HEK293 (cell line): ENCODE measurements around the gene ELK4.

Experiments used
- CTCF ChIA-PET: fragments of 350-600 bp; formaldehyde crosslinking; extraction: SDS; loops from one replicate; lab custom pipeline; 2021; ENCODE audit warnings: antibody characterized with exemption; lab: Yijun Ruan, JAX
- POLR2A ChIA-PET: fragments of 300-600 bp; formaldehyde crosslinking; extraction: SDS; loops from one replicate; lab custom pipeline; 2020; ENCODE audit warnings: antibody characterized with exemption, inconsistent platforms; lab: Yijun Ruan, JAX
- H3K27ac ChIP-seq: fragments of 200-500 bp; sonication (Bioruptor generic); 2 replicates; pipeline ENCODE4 v1.5.1; 2014; ENCODE audit warnings: low read depth, low read length, control low read depth, inconsistent platforms; ENCODE audit errors: extremely low read depth
- H3K36me3 ChIP-seq, 2 experiments: fragments of 200-500 bp in 1 of 2; sonication (Bioruptor generic) in 1 of 2; 1 replicate in 1 of 2; 2 replicates in 1 of 2; pipeline ENCODE4 v1.5.1; 2014 to 2017; ENCODE audit warnings: inconsistent platforms in 2 of 2, low read length in 2 of 2; ENCODE audit not compliant: control insufficient read depth in 2 of 2, insufficient read depth in 1 of 2
- H3K4me1 ChIP-seq: fragments of 200-500 bp; sonication (Bioruptor generic); 2 replicates; pipeline ENCODE4 v1.5.1; 2014; ENCODE audit warnings: mild to moderate bottlenecking, low read length, inconsistent platforms; ENCODE audit not compliant: control insufficient read depth, insufficient read depth
- H3K4me3 ChIP-seq: 2 replicates; pipeline ENCODE4 v1.5.1; 2011; ENCODE audit warnings: low read depth, mild to moderate bottlenecking, control low read depth, low read length, moderate library complexity
- H3K9me3 ChIP-seq: fragments of 200-500 bp; sonication (Bioruptor generic); 2 replicates; pipeline ENCODE4 v1.5.1; 2014; ENCODE audit warnings: low read depth, low read length, inconsistent platforms; ENCODE audit not compliant: control insufficient read depth, insufficient read depth
- IKZF3 ChIP-seq: fragments of 450-650 bp; IDR thresholded peaks from 2 replicates; pipeline ENCODE4 v1.5.0; 2018; ENCODE audit warnings: missing biosample characterization, mild to moderate bottlenecking, missing genetic modification characterization, moderate library complexity
- INSM2 ChIP-seq: fragments of 450-650 bp; formaldehyde crosslinking; IDR thresholded peaks from 2 replicates; pipeline ENCODE4 v1.5.1; 2016; ENCODE audit warnings: missing biosample characterization, missing genetic modification characterization
- SP3 ChIP-seq: fragments of 450-650 bp; formaldehyde crosslinking; IDR thresholded peaks from 2 replicates; pipeline ENCODE4 v1.5.1; 2016; ENCODE audit warnings: missing biosample characterization, missing genetic modification characterization
- ZNF10 ChIP-seq: fragments of 450-650 bp; formaldehyde crosslinking; IDR thresholded peaks from 2 replicates; pipeline ENCODE4 v1.5.1; 2017; ENCODE audit warnings: missing biosample characterization, missing genetic modification characterization
- ZNF146 ChIP-seq: fragments of 450-650 bp; formaldehyde crosslinking; IDR thresholded peaks from 2 replicates; pipeline ENCODE4 v1.5.1; 2016; ENCODE audit warnings: missing biosample characterization, missing genetic modification characterization
- ZNF174 ChIP-seq: fragments of 450-650 bp; formaldehyde crosslinking; IDR thresholded peaks from 2 replicates; pipeline ENCODE4 v1.5.0; 2017; ENCODE audit warnings: missing biosample characterization, mild to moderate bottlenecking, missing genetic modification characterization
- ZNF175 ChIP-seq: fragments of 450-650 bp; formaldehyde crosslinking; IDR thresholded peaks from 2 replicates; pipeline ENCODE4 v1.5.1; 2016; ENCODE audit warnings: missing biosample characterization, missing genetic modification characterization
- ZNF214 ChIP-seq: fragments of 450-650 bp; formaldehyde crosslinking; IDR thresholded peaks from 2 replicates; pipeline ENCODE4 v1.5.1; 2017; ENCODE audit warnings: missing biosample characterization, mild to moderate bottlenecking, missing genetic modification characterization, borderline replicate concordance
- ZNF221 ChIP-seq: fragments of 450-650 bp; formaldehyde crosslinking; IDR thresholded peaks from 2 replicates; pipeline ENCODE4 v1.5.1; 2017; ENCODE audit warnings: missing biosample characterization, missing genetic modification characterization, borderline replicate concordance
- ZNF223 ChIP-seq: fragments of 450-650 bp; formaldehyde crosslinking; IDR thresholded peaks from 2 replicates; pipeline ENCODE4 v1.5.1; 2016; ENCODE audit warnings: missing biosample characterization, missing genetic modification characterization
- ZNF24 ChIP-seq: fragments of 450-650 bp; formaldehyde crosslinking; IDR thresholded peaks from 2 replicates; pipeline ENCODE4 v1.5.1; 2016; ENCODE audit warnings: missing biosample characterization, missing genetic modification characterization
- ZNF311 ChIP-seq: fragments of 450-650 bp; formaldehyde crosslinking; IDR thresholded peaks from 2 replicates; pipeline ENCODE4 v1.5.1; 2017; ENCODE audit warnings: missing biosample characterization, missing genetic modification characterization, borderline replicate concordance
- ZNF37A ChIP-seq: fragments of 450-650 bp; IDR thresholded peaks from 2 replicates; pipeline ENCODE4 v1.5.1; 2018; ENCODE audit warnings: missing biosample characterization, missing genetic modification characterization
- ZNF391 ChIP-seq: fragments of 450-650 bp; formaldehyde crosslinking; IDR thresholded peaks from 2 replicates; pipeline ENCODE4 v1.5.1; 2016; ENCODE audit warnings: low read depth, missing biosample characterization, missing genetic modification characterization, borderline replicate concordance
- ZNF555 ChIP-seq: fragments of 450-650 bp; formaldehyde crosslinking; conservative IDR thresholded peaks from 2 replicates; pipeline ENCODE4 v1.5.1; 2017; ENCODE audit warnings: missing biosample characterization, mild to moderate bottlenecking, missing genetic modification characterization, inconsistent platforms
- ZNF585B ChIP-seq: fragments of 450-650 bp; formaldehyde crosslinking; IDR thresholded peaks from 2 replicates; pipeline ENCODE4 v1.5.1; 2016; ENCODE audit warnings: missing biosample characterization, missing genetic modification characterization
- ZNF626 ChIP-seq: fragments of 450-650 bp; sonication (Bioruptor Pico); formaldehyde crosslinking; IDR thresholded peaks from 2 replicates; pipeline ENCODE4 v1.5.1; 2018; ENCODE audit warnings: missing biosample characterization, missing genetic modification characterization, inconsistent platforms
- ZNF660 ChIP-seq: fragments of 450-650 bp; IDR thresholded peaks from 2 replicates; pipeline ENCODE4 v1.5.1; 2018; ENCODE audit warnings: missing biosample characterization, mild to moderate bottlenecking, missing genetic modification characterization
- ZNF677 ChIP-seq: fragments of 450-650 bp; IDR thresholded peaks from 2 replicates; pipeline ENCODE4 v1.5.0; 2018; ENCODE audit warnings: missing biosample characterization, mild to moderate bottlenecking, missing genetic modification characterization, moderate library complexity
- ZNF747 ChIP-seq: fragments of 450-650 bp; formaldehyde crosslinking; IDR thresholded peaks from 2 replicates; pipeline ENCODE4 v1.5.1; 2016; ENCODE audit warnings: missing biosample characterization, missing genetic modification characterization
- ZNF777 ChIP-seq: fragments of 450-650 bp; formaldehyde crosslinking; IDR thresholded peaks from 2 replicates; pipeline ENCODE4 v1.5.1; 2017; ENCODE audit warnings: missing biosample characterization, missing genetic modification characterization, borderline replicate concordance
- ZSCAN16 ChIP-seq: fragments of 450-650 bp; formaldehyde crosslinking; IDR thresholded peaks from 2 replicates; pipeline ENCODE4 v1.5.1; 2016; ENCODE audit warnings: missing biosample characterization, missing genetic modification characterization
- TF ChIP-seq, protein P1 (sequence below): fragments of 450-650 bp; formaldehyde crosslinking; IDR thresholded peaks from 2 replicates; pipeline ENCODE4 v1.5.1; 2016; ENCODE audit warnings: missing biosample characterization, missing genetic modification characterization

The ELK4 gene

GRCh38 chr1:205590777-205591513 is 40.9 kb downstream of the ELK4 start (continued):
- TF ChIP-seq, protein P1, sequence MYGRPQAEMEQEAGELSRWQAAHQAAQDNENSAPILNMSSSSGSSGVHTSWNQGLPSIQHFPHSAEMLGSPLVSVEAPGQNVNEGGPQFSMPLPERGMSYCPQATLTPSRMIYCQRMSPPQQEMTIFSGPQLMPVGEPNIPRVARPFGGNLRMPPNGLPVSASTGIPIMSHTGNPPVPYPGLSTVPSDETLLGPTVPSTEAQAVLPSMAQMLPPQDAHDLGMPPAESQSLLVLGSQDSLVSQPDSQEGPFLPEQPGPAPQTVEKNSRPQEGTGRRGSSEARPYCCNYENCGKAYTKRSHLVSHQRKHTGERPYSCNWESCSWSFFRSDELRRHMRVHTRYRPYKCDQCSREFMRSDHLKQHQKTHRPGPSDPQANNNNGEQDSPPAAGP (tag by site-specific recombination) = no peak
- TF ChIP-seq ZNF311 (tag by site-specific recombination) = no peak
- no peak for TF ChIP-seq ZNF223 (tag by site-specific recombination)
- TF ChIP-seq ZNF37A (tag by site-specific recombination) = no peak
- no peak for TF ChIP-seq ZNF747 (tag by site-specific recombination)

GRCh38 chr1:205590457-205590768 is 41.4 kb downstream of the ELK4 start:
- ChIA-PET CTCF (interaction anchor here (0.6 to 9.4 kb wide), 13 partner anchors 21 to 503 kb away, joined by 3 to 414 read pairs (median 4); partner anchors contain the start of gene ELK4), POLR2A (no interaction called here)
- TF ChIP-seq INSM2 = no peak
- no peak for TF ChIP-seq ZNF175 (tag by site-specific recombination)
- no peak for TF ChIP-seq SP3 (tag by site-specific recombination)
- no peak for TF ChIP-seq ZNF174 (tag by site-specific recombination)
- no peak for TF ChIP-seq ZNF660 (tag by site-specific recombination)
- no peak for TF ChIP-seq ZNF391 (tag by site-specific recombination)
- TF ChIP-seq ZNF214 = no peak
- TF ChIP-seq ZNF677 (tag by site-specific recombination) = no peak
- TF ChIP-seq ZNF585B (tag by site-specific recombination) = no peak
- no peak for TF ChIP-seq IKZF3 (tag by site-specific recombination)
- no peak for TF ChIP-seq ZNF221 (tag by site-specific recombination)
- no peak for TF ChIP-seq ZNF777 (tag by site-specific recombination)
- TF ChIP-seq ZNF10 (tag by site-specific recombination) = no peak
- no peak for TF ChIP-seq ZNF146 (tag by site-specific recombination)
- no peak for TF ChIP-seq ZSCAN16 (tag by site-specific recombination)
- TF ChIP-seq ZNF24 (tag by site-specific recombination) = no peak
- no peak for TF ChIP-seq ZNF555 (tag by site-specific recombination)
- no peak for TF ChIP-seq ZNF626
- Histone ChIP-seq H3K27ac (no peak overlapping the region), H3K9me3 (no peaks in the 10 kb centered on the region), H3K36me3 (no peaks in the 10 kb centered on the region), H3K4me1 (no peaks in the 10 kb centered on the region; the same call in 1 of the 2 replicates), H3K4me3 (no peak overlapping the region)
